ENCODE data around the gene PCGF3.
"Not testable (repeated sequence)": the region's sequence is repeated elsewhere in the genome, so short reads cannot be mapped to it uniquely, and the experiment has no call there.

Gene PCGF3

GRCh38 chr4:725391-726234, 20.0 kb downstream of the PCGF3 start:
- DNase-seq: no peak

- DNase-seq: no peak
These were observed 20.7 kb downstream of the PCGF3 start for GRCh38 chr4:726235-726787.

GRCh38 chr4:726838-727237, 21.2 kb downstream of the PCGF3 start:
- no peak for DNase-seq

GRCh38 chr4:727576-727975, 21.9 kb downstream of the PCGF3 start:
- DNase-seq: no peak

- no peak for DNase-seq
These were observed 24.0 kb downstream of the PCGF3 start for GRCh38 chr4:729336-730315.

- DNase-seq: no peak
These were observed 24.9 kb downstream of the PCGF3 start for GRCh38 chr4:730511-730910.

- not testable (repeated sequence) for DNase-seq
These were observed 25.6 kb downstream of the PCGF3 start for GRCh38 chr4:730946-731904.

GRCh38 chr4:731954-732353, 26.3 kb downstream of the PCGF3 start:
- DNase-seq: not testable (repeated sequence)

- DNase-seq: no peak
These were observed 26.9 kb downstream of the PCGF3 start for GRCh38 chr4:732486-732885.

GRCh38 chr4:732911-733630, 27.4 kb downstream of the PCGF3 start:
- no peak for DNase-seq

GRCh38 chr4:733631-733980, 28.0 kb downstream of the PCGF3 start:
- DNase-seq: no peak

GRCh38 chr4:734075-734474, 28.4 kb downstream of the PCGF3 start:
- DNase-seq: no peak

- no peak for DNase-seq
These were observed 29.3 kb downstream of the PCGF3 start for GRCh38 chr4:734951-735350.

- DNase-seq: no peak
These were observed 30.0 kb downstream of the PCGF3 start for GRCh38 chr4:735583-735982.

GRCh38 chr4:736561-736960, 30.9 kb downstream of the PCGF3 start:
- DNase-seq: not testable (repeated sequence)

GRCh38 chr4:738781-739280, 33.2 kb downstream of the PCGF3 start:
- DNase-seq: no peak

GRCh38 chr4:739569-739968, 33.9 kb downstream of the PCGF3 start:
- no peak for DNase-seq

GRCh38 chr4:740011-740410, 34.4 kb downstream of the PCGF3 start:
- no peak for DNase-seq

- no peak for DNase-seq
These were observed 35.1 kb downstream of the PCGF3 start for GRCh38 chr4:740656-741282.

GRCh38 chr4:742096-742741, 36.6 kb downstream of the PCGF3 start:
- no peak for DNase-seq
